Heart left ventricle (tissue), 16 donors: ENCODE results near the gene VGLL4. TPM values are rescaled to one million over a fixed set of nuclear protein-coding genes. Genes with fewer than 3 reads are reported as not detected.

Source experiments
- ATAC-seq, 4 donors: fragments of 200-7000 bp; cut with Tn5 transposase; one replicate each; pipeline ENCODE4 v1.9.1; 2020 to 2022; ENCODE audit warnings: moderate library complexity in 4 of 4, mild to moderate bottlenecking in 3 of 4, moderate number of reproducible peaks in 1 of 4
- DNase-seq, 5 donors: peaks; one replicate each; pipeline ENCODE4 v3.0.0-alpha.2; 2020
- H3K27ac ChIP-seq, 12 donors: fragments of 200-600 bp; sonication (generic) in 4 of 12; one replicate each; pipeline versions ENCODE4 v1.5.0 to v1.8.0; 2016 to 2022; ENCODE audit warnings: mild to moderate bottlenecking in 2 of 12
- H3K27me3 ChIP-seq, 9 donors: fragments of 200-600 bp; sonication (generic) in 2 of 9; one replicate each; pipeline versions ENCODE4 v1.5.1 to v1.8.0; 2016 to 2022; ENCODE audit warnings: mild to moderate bottlenecking in 3 of 9
- H3K36me3 ChIP-seq, 9 donors: fragments of 200-600 bp; sonication (generic) in 2 of 9; one replicate each; pipeline versions ENCODE4 v1.5.0 to v1.8.0; 2018 to 2022; ENCODE audit warnings: mild to moderate bottlenecking in 2 of 9
- H3K4me1 ChIP-seq, 12 donors: fragments of 200-600 bp; sonication (generic) in 4 of 12; one replicate each; pipeline versions ENCODE4 v1.5.0 to v1.8.0; 2016 to 2022; ENCODE audit warnings: mild to moderate bottlenecking in 3 of 12
- H3K4me3 ChIP-seq, 12 donors: fragments of 200-600 bp; sonication (generic) in 4 of 12; one replicate each; pipeline versions ENCODE4 v1.5.0 to v1.8.0; 2017 to 2022; ENCODE audit warnings: mild to moderate bottlenecking in 9 of 12, moderate library complexity in 4 of 12
- H3K9me3 ChIP-seq, 12 donors: fragments of 200-600 bp; sonication (generic) in 4 of 12; one replicate each; pipeline versions ENCODE4 v1.5.0 to v1.8.0; 2016 to 2022; ENCODE audit warnings: mild to moderate bottlenecking in 1 of 12
- CTCF ChIP-seq, 12 donors: fragments of 200-600 bp; sonication (generic) in 4 of 12; IDR thresholded peaks; one replicate each; pipeline versions ENCODE4 v1.5.0 to v1.8.0; 2018 to 2022; ENCODE audit warnings: antibody characterized with exemption in 12 of 12, mild to moderate bottlenecking in 5 of 12
- POLR2A ChIP-seq, 2 donors: fragments of 450-650 bp; IDR thresholded peaks; one replicate each; pipeline ENCODE4 v1.6.1; 2017; ENCODE audit warnings: antibody characterized with exemption in 2 of 2, mild to moderate bottlenecking in 2 of 2, moderate library complexity in 2 of 2
- WGBS, 4 donors: extraction: QIAGEN DNeasy Blood & Tissue Kit in 2 of 4; methylation state at CpG; one replicate each; pipeline versions ENCODE4 v1.1.5 to v1.1.7; 2013 to 2018; 5-methylcytosine and 5-hydroxymethylcytosine counted together
- intact Hi-C, 10 donors: fragments of 100-400 bp; cut with DNase I; formaldehyde crosslinking; loops; one replicate each; pipeline versions ENCODE4 v1.11.1 to v1.14.2; 2022
- polyA plus RNA-seq, 2 donors: library from polyadenylated mRNA; stranded (reverse); fragments of 200-250 nt; gene quantifications; one replicate each; pipeline ENCODE4 v1.2.3, GENCODE V29; 2013
- total RNA-seq, 9 donors: library from RNA; depleted of rRNA in 2 of 9; stranded (reverse); fragments of >200 nt in 2 of 9; fragmentation: NEBNext Ultra II Directional in 3 of 9; extraction: Animal tissue kit (Norgen Biotek cat#: 25700) in 3 of 9; gene quantifications; one replicate each; pipeline versions ENCODE4 v1.1.0 to v1.2.4, GENCODE V29; 2016 to 2023
- donor health status: ischemic (EF 13 %, LVEDD 7.1; RV severe dilation, severe dysfunction).
- donor health status: healthy with polysubstance abuse.
- donor health status: DM: no; HTN: yes; CAD: no.
- donor health status: DM: no; HTN: no; CAD: no.
- donor health status: ischemic (EF 25% LVEDD 6.9; RV normal size, moderate dysfunction).
- donor health status: ischemic (EF 25% LVEDD 5.7; RV mildly dilated, moderate dysfunction).
- donor health status: healthy.
- donor health status: DM: yes; HTN: yes; CAD: no.
- donor health status: ischemic (EF 35%, LVEDD 5.7; RV mildly dilated, moderate dysfunction).
- donor health status: nonischemic (EF 11% LVEDD 7.7; RV severe dilation, severe dysfunction).
- donor health status: DM: yes; HTN: yes; CAD: no.
- donor health status: PGD.
- donor health status: ischemic (EF 29% LVEDD 5.4; RV normal size, mild dysfunction).
- donor health status: nonischemic (EF 23%, LVEDD 6.1; RV moderate dilation, normal function).

VGLL4 gene
- total and polyA plus RNA-seq, 11 donors, result 24.0 to 40.4 (median 27.0) TPM

- TF ChIP-seq POLR2A (IDR thresholded peaks at IDR 0.05) (no peak), CTCF (IDR thresholded peaks at IDR 0.05) (no peak)
- Histone ChIP-seq H3K27ac (peak overlapping the region in 5 of 12 donors; percentile 2 to 51 (median 11)), H3K27me3 (no peaks in the 10 kb centered on the region), H3K4me3 (peak overlapping the region in 3 of 12 donors; percentile 8 to 20 (median 15)), H3K9me3 (no peaks in the 10 kb centered on the region), H3K36me3 (peaks cover 0 to 7% (median 0%) of the 10 kb centered on the region in 9 donors), H3K4me1 (peaks cover 0 to 98% (median 73%) of the 10 kb centered on the region in 12 donors)
- WGBS, 4 donors, result 63 to 75% (median 71%) methylated on average over 8 of the region's 8 CpGs
- ATAC-seq, result no peak
- intact Hi-C loops, result no loop called here
- no peak for DNase-seq
Measured at GRCh38 chr3:11610700-11611275, 32.9 kb downstream of the VGLL4 start.

GRCh38 chr3:11610044-11610671 lies 33.6 kb downstream of the VGLL4 start:
- Histone ChIP-seq H3K27ac (peak overlapping the region in 5 of 12 donors; percentile 2 to 51 (median 11)), H3K36me3 (peaks cover 0 to 7% (median 0%) of the 10 kb centered on the region in 9 donors), H3K4me1 (peaks cover 0 to 98% (median 71%) of the 10 kb centered on the region in 12 donors), H3K4me3 (peak overlapping the region in 4 of 12 donors; percentile 4 to 20 (median 12)), H3K9me3 (no peaks in the 10 kb centered on the region), H3K27me3 (no peaks in the 10 kb centered on the region)
- peak in 3 of 4 donors; percentile 44 to 60 (median 59) for ATAC-seq
- DNase-seq, result peak in 2 of 5 donors; percentile 54 to 59
- 49 to 64% (median 57%) methylated on average over 22 to 23 of the region's 23 CpGs for WGBS, 4 donors
- intact Hi-C loops, result no loop called here
- TF ChIP-seq CTCF (IDR thresholded peaks at IDR 0.05) (no peak), POLR2A (IDR thresholded peaks at IDR 0.05) (no peak)

GRCh38 chr3:11609481-11609880 lies 34.2 kb downstream of the VGLL4 start:
- Histone ChIP-seq H3K4me3 (peak overlapping the region in 2 of 12 donors; percentile 8 to 15), H3K27ac (peak overlapping the region in 3 of 12 donors; percentile 27 to 51 (median 32)), H3K4me1 (peaks cover 0 to 95% (median 68%) of the 10 kb centered on the region in 12 donors), H3K27me3 (no peaks in the 10 kb centered on the region), H3K36me3 (peaks cover 0 to 7% (median 0%) of the 10 kb centered on the region in 9 donors), H3K9me3 (no peaks in the 10 kb centered on the region)
- WGBS, 4 donors, result 91 to 93% (median 92%) methylated on average over 9 of the region's 9 CpGs
- intact Hi-C loops, result no loop called here
- no peak for ATAC-seq
- DNase-seq, result no peak
- TF ChIP-seq CTCF (IDR thresholded peaks at IDR 0.05) (no peak), POLR2A (IDR thresholded peaks at IDR 0.05) (no peak)

GRCh38 chr3:11607816-11608215 lies 35.9 kb downstream of the VGLL4 start:
- no peak overlapping the region for H3K4me3 ChIP-seq
- H3K4me1 ChIP-seq, result peaks cover 0 to 95% (median 68%) of the 10 kb centered on the region in 12 donors
- no peaks in the 10 kb centered on the region for H3K9me3 ChIP-seq
- TF ChIP-seq POLR2A (IDR thresholded peaks at IDR 0.05), result no peak
- no peak for TF ChIP-seq CTCF (IDR thresholded peaks at IDR 0.05)
- H3K36me3 ChIP-seq, result peaks cover 0 to 7% (median 0%) of the 10 kb centered on the region in 9 donors
- H3K27ac ChIP-seq, result peak overlapping the region in 2 of 12 donors; percentile 8 to 88
- 33 to 46% (median 34%) methylated on average over 3 of the region's 3 CpGs for WGBS, 4 donors
- intact Hi-C loops, result no loop called here
- no peak for ATAC-seq
- DNase-seq, result no peak
- no peaks in the 10 kb centered on the region for H3K27me3 ChIP-seq
